ENCODE data around the gene SNN.

SNN gene

DNA sequence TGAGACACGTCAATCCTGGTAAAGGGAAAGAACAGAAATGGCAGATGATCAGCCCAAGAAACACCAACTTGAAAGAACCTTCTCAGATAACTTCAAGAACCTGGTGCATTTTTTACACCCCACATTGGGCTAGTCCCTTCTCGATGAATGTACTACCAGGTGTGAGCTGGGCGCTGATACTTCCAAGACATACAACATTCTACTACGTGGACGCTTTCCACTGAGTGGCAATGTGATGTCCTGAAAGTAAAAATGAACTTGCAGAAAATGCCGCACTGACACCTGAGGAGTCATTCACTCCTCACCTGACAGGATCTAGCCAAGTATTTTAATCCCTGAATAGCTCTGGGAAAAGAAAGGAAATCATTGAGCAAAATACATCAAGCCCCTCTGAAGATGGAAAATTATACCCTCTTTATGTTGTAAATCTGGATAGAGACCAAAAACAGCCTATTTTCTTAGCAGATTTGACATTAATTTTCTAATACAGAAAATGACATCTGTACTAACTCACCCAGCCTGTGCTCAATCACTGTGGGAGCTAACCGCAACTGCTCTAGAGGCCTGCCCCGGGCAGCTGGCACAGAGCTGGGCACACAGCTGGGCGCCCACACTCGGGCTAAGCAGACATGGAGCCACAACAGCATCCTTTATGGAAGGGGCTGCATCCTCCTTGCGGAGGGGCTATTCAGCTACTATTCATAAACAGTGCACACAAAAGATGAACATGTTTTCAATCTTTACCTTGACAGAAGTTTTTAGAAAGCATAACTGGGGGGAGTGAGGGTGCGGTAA, 16.2 kb downstream of the SNN start:
- no peak for DNase-seq (ENCODE audit: insufficient read length, low spot score)

DNA sequence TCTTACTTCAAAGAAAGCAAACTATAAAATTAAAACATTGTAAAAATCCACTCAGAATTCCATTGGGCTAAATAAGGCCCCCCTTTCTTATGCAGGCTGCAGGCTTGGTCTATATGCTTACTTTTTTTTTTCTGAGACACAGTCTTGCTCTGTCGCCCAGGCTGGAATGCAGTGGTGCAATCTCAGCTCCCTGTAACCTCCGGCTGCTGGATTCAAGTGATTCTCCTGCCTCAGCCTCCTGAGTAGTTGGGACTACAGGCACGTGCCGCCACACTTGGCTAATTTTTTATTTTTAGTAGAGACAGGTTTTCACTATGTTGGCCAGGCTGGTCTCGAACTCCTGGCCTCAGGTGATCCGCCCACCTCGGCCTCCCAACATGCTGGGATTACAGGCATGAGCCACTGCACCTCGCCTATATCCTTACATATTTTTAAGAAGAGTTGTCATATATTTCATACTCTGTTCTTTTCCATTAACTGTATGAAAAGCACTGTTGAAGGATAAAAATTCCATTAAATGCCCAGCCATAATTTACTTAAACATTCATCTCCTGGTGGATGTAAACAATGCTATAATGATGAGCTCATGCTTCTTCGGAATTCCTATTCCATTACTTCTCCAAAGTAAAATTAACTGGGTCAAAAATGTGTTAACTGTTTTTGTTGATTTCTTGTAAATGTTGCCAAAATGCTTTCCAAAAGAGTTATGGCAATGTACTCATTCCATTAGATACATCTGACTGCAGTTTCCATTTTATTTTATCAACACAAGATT, 17.8 kb downstream of the SNN start:
- TF ChIP-seq POLR2A (IDR thresholded peaks at IDR 0.05; ENCODE audit: low read depth, low read length) = no peak
- FAIRE-seq = no peak
- no peak for DNase-seq (ENCODE audit: insufficient read length, low spot score)

More for the DNA sequence above, 16.2 kb downstream of the SNN start:
- TF ChIP-seq POLR2A (IDR thresholded peaks at IDR 0.05; ENCODE audit: low read depth, low read length) = no peak
- FAIRE-seq = no peak

DNA sequence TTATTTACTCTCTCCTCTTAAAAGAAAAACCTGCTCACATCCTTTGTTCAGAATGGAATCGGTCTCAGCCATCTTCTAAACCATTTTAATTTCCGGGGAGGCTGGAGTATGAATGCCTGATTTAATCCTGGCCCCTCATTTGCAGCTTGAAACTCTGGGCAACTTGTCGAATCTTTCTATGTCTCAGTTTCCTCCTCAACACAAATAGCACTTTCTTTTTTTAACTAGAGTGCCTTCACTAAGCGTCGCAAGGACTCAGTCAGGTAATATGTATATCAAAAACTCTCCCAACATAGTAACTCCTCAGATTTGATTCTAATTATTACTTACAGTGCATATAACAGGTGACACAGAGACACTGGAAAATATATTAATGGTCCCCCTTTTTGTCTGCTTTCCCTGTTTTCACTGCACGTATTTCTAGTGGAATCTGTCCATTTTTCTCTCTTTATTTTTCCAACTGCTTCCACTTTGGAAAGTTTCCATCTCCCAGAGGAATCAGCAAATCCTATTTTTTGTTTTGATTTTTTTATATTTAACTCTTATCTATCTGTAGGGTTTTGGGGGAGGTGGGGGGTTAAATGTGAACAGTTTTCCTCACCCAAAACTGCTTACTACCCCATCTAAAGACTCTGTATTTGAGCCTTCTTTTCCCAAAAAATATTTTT, 18.6 kb downstream of the SNN start:
- no peak for TF ChIP-seq POLR2A (IDR thresholded peaks at IDR 0.05; ENCODE audit: low read depth, low read length)
- DNase-seq (ENCODE audit: insufficient read length, low spot score) (no peak), FAIRE-seq (no peak)

DNA sequence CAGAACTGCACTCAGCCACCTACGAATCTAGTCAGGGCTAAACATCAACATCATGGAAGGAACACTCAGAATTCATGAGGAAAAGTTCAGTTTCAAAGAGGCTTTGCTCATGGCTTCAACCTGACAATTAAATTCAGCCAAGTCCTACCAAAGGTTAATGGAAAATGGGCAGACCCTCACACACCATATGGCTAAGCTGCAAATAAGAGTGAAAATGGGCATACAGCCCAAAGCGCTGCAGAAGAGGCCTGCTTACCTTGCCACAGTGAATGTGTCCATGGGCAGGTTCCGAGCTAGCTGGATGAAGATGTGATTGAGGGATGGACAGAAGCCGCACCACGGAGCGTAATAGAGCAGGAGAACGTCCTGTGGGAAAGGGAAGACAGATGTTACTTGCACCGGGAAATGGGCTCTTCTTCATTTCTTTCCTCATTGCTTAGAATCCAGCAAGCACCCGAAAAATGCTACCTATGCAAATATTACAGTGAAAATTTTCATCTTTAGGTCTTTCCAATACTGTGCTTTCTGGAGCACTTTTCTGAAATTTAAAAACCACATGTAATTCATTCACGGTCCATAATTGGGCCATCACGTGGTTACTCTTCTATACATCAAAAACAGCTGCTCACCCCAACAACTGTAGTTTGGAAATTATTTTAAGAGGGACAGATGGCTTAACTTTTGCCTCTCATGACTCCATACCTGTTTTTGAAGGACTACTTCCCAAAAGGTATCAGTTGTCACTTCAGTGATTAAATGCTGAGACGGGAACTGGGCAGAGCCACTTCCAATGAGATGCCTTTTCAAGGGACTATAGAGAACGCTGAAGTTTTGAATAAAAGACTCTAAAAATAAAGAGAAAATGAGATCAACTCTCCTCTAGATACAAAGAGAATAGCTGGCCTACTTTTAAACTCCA, 19.6 kb downstream of the SNN start:
- no peak for DNase-seq (ENCODE audit: insufficient read length, low spot score)
- no peak for TF ChIP-seq POLR2A (IDR thresholded peaks at IDR 0.05; ENCODE audit: low read depth, low read length)
- no peak for FAIRE-seq

DNA sequence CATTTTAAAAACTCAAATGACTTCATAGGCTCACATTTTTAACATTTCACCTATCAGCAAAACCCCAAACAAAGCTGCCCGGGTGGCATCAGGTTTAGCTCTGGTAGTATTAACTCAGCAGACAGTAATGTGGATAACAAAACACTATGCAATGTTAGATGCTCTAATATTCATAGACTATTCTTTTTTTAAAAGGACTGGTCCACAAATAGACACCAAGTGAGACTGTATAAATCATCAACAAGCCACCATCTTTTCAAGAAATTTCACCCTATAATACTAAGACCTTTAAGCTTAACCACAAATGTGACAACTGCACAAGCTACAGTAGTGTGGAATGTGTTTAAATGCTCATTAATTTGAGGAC, 20.2 kb downstream of the SNN start:
- TF ChIP-seq POLR2A (IDR thresholded peaks at IDR 0.05; ENCODE audit: low read depth, low read length) = no peak
- FAIRE-seq = no peak
- DNase-seq (ENCODE audit: insufficient read length, low spot score) = no peak

DNA sequence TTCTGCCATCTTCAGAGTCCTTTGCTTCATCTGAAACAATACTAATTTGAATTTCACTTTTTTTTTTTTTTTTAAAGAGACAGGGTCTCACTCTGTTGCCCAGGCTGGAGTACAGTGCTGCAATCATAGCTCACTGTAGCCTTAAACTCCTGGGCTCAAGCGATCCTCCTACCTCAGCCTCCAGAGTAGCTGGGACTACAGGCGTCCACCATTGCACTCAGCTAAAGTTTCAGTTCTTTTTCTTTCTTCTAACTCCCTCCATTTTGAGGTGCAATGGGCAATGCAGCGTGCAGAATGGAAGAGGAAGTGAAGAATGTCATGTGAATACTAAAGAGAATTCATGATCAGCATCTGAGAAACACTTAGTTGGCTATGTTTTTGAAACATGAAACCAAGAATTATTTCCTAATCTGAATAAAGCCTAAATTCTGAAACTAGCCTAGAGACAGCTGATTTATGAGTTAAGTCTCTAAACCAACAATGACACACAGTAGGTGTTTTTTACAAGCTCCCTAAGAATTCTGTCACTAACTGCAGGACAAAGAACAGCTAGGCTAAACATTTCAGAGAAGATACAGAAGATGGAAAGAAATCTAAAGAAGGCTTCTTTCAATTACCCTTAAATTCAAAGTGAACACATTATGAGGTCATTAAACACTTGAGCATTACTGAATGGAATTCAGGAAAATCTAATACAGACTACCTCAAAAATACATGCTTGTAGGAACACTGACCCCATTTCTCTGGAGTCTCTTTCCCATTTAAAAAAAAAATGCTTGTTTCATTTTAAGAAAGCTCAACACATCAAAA, 21.0 kb downstream of the SNN start:
- TF ChIP-seq POLR2A (IDR thresholded peaks at IDR 0.05; ENCODE audit: low read depth, low read length) = no peak
- FAIRE-seq (no peak), DNase-seq (ENCODE audit: insufficient read length, low spot score) (no peak)

DNA sequence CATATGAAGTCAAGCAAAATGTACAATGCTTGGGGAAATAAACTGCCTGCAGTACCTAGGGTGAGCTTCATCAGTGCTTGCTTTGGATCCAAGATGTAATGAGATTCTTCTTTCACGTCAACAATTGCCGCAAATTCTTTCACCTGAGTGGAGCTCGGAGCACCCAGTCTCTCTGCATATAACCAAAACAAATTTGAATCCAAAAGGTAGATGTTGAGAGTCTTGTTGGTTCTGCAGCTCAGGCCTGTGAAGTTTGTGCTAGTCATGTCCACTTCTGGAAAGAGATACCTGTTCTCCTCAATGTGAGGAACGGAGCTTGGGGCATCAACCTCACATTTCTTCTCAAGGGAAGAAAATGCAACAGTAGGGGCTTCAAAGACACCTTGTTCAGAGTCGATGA, 23.0 kb downstream of the SNN start:
- FAIRE-seq (no peak), DNase-seq (ENCODE audit: insufficient read length, low spot score) (no peak)
- no peak for TF ChIP-seq POLR2A (IDR thresholded peaks at IDR 0.05; ENCODE audit: low read depth, low read length)

DNA sequence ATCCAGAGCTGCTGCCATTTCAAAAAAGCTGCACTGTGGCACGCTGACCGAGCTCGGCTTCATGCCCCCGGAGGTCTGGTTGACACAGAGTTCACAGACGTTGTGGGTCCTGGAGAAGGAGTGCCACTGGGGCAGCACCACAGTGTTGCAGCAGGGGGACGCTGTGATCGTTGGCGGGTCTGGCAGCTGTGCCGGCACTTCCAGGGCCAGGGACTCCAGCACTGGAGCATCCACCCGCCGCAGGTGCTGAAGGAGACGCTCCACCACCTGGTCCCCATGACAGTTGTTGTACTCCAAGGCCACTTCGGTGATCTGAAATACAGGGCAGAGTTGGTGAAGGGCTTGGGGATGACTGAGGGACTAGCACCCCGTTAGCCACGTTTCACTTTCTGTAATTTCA, 23.5 kb downstream of the SNN start:
- no peak for DNase-seq (ENCODE audit: insufficient read length, low spot score)
- no peak for FAIRE-seq
- TF ChIP-seq POLR2A (IDR thresholded peaks at IDR 0.05; ENCODE audit: low read depth, low read length) = no peak

DNA sequence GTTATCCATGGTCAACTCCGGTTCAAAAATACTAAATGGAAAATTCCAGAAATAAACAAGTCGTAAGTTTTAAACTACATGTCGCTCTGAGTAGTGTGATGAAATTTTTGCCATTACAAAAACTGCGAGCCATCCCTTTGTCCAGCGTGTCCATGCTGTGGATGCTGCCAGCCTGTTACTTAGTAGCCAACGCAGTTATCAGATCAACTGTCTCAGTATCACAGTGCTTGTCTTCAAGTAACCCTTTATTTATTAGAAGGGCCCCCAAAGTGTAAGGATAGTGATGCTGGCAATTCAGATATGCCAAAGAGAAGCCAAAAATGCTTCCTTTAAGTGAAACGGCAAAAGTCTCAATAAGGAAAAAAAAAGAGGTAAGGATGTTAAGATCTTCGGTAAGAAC, 23.9 kb downstream of the SNN start:
- FAIRE-seq (no peak), DNase-seq (ENCODE audit: insufficient read length, low spot score) (no peak)
- TF ChIP-seq POLR2A (IDR thresholded peaks at IDR 0.05; ENCODE audit: low read depth, low read length) = no peak

DNA sequence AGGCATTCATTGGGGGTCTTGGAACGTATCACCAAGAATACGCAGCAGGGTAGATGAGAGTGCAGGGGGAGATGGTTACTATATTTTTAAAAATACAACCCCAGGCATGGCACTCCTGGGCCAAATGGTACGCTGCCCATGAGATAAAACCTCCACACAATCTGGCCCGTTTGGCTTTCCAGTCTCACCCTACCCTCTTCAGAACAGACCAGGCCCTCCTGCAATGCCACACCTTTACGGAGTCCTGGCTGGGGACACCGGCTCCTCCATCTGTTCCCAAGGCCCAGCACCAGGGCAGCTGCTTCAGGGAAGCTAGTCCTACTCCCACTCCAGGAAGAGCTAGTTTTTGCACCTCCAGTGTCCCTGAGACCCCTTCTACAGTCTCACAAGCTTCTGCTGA, 24.4 kb downstream of the SNN start:
- no peak for TF ChIP-seq POLR2A (IDR thresholded peaks at IDR 0.05; ENCODE audit: low read depth, low read length)
- no peak for FAIRE-seq
- no peak for DNase-seq (ENCODE audit: insufficient read length, low spot score)

DNA sequence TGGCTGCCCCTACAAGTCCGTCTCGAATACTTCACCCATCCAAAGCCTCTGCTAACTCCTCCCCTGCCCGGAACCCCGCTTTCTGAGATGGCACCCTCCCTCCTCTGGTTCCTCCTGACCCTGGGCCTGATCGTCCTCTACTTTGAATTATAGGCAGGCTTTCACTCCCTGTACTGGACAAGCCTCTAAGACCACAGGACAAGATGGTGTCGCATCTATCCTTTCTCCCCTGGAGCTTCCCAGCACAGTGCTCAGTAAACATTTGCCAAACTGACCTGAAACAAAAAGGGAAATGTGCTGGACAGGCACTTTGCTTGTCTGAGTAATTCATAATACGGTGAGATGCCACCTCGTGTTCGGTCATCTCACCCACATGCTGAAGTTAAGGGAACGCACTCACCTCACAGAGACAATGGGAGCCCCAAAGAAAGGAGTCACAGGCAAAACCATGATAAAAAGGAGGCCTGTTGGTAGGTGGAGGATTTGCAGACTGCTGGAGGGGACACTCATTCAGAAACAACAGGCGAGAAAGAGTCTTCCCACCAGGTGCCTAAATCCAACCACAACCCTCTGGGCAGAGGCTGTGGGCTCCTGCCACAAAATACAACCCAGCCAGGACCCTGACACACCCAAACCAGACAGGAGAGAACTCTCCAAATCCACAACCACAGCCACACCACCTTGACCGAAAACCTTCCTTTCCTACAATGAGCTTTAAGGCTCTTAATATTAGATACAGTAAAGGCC, 28.2 kb downstream of the SNN start:
- DNase-seq (ENCODE audit: insufficient read length, low spot score) (no peak), FAIRE-seq (no peak)
- no peak for TF ChIP-seq POLR2A (IDR thresholded peaks at IDR 0.05; ENCODE audit: low read depth, low read length)

DNA sequence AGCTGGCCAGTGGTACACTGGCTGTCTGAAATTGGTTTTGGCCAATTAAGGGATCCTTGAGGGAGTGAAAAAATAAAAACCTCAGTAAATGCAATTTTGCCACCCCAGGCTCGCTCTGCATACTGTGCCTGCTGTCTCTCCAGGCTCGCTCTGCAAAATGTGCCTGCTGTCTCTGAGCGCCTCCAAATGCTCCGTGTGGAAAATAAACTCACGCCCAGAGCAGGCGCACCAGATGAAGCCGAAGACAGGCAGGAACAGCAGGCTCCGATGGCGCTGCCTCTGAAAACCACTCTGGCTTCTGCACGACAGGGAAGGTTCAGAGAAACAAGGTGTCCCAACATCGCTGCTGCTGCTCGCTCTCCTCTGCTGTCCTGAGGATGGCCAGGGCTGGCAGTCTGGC, 29.1 kb downstream of the SNN start:
- TF ChIP-seq POLR2A (IDR thresholded peaks at IDR 0.05; ENCODE audit: low read depth, low read length) = no peak
- DNase-seq (ENCODE audit: insufficient read length, low spot score) (no peak), FAIRE-seq (no peak)
